DMS79 treated with DMSO at 0.1 percent for 48 hours (cell line): ENCODE measurements around the gene MRPL19.

Experiments used
- DNase-seq: peaks from one replicate; lab custom pipeline; 2025; lab: John Stamatoyannopoulos, UW

Gene MRPL19

GRCh38 chr2:75736276-75736675, 89.7 kb downstream of the MRPL19 start:
- no peak for DNase-seq

GRCh38 chr2:75737961-75738360, 91.4 kb downstream of the MRPL19 start:
- DNase-seq = no peak
